Measurements from ENCODE around the gene CREB3. TPM values are rescaled to one million over a fixed set of nuclear protein-coding genes. Genes with fewer than 3 reads are reported as not detected.

Gene CREB3
- total RNA-seq, 1 donor from 2014 or later = 29.2 TPM

GRCh38 chr9:35700031-35700430 is 32.4 kb upstream of the CREB3 start:
- Mint-ChIP-seq H3K27ac (ENCODE audit: unreplicated experiment) (no peak overlapping the region), H3K27me3 (ENCODE audit: unreplicated experiment) (peaks cover 9% of the 10 kb centered on the region), H3K4me1 (ENCODE audit: unreplicated experiment) (no peaks in the 10 kb centered on the region), H3K36me3 (ENCODE audit: low read depth, unreplicated experiment) (peaks cover 41% of the 10 kb centered on the region), H3K9me3 (ENCODE audit: unreplicated experiment) (no peaks in the 10 kb centered on the region), H3K4me3 (ENCODE audit: unreplicated experiment) (no peak overlapping the region)
- TF ChIP-seq CTCF (IDR thresholded peaks at IDR 0.05; ENCODE audit: unreplicated experiment) = no peak
- no peak for DNase-seq (ENCODE audit: low spot score)

GRCh38 chr9:35700942-35701341 is 31.5 kb upstream of the CREB3 start:
- Mint-ChIP-seq H3K36me3 (ENCODE audit: low read depth, unreplicated experiment) (peaks cover 47% of the 10 kb centered on the region), H3K9me3 (ENCODE audit: unreplicated experiment) (no peaks in the 10 kb centered on the region), H3K4me1 (ENCODE audit: unreplicated experiment) (no peaks in the 10 kb centered on the region), H3K27ac (ENCODE audit: unreplicated experiment) (no peak overlapping the region), H3K27me3 (ENCODE audit: unreplicated experiment) (peaks cover 9% of the 10 kb centered on the region), H3K4me3 (ENCODE audit: unreplicated experiment) (no peak overlapping the region)
- no peak for TF ChIP-seq CTCF (IDR thresholded peaks at IDR 0.05; ENCODE audit: unreplicated experiment)
- DNase-seq (ENCODE audit: low spot score) = no peak

- Mint-ChIP-seq H3K4me1 (ENCODE audit: unreplicated experiment) (no peaks in the 10 kb centered on the region), H3K9me3 (ENCODE audit: unreplicated experiment) (no peaks in the 10 kb centered on the region), H3K36me3 (ENCODE audit: low read depth, unreplicated experiment) (peaks cover 48% of the 10 kb centered on the region), H3K4me3 (ENCODE audit: unreplicated experiment) (peak overlapping the region; percentile 69), H3K27me3 (ENCODE audit: unreplicated experiment) (peaks cover 9% of the 10 kb centered on the region), H3K27ac (ENCODE audit: unreplicated experiment) (peak overlapping the region; percentile 41)
- no peak for TF ChIP-seq CTCF (IDR thresholded peaks at IDR 0.05; ENCODE audit: unreplicated experiment)
- DNase-seq (ENCODE audit: low spot score) = no peak
Measured at GRCh38 chr9:35702696-35703095, 29.8 kb upstream of the CREB3 start.

- Mint-ChIP-seq H3K9me3 (ENCODE audit: unreplicated experiment) (no peaks in the 10 kb centered on the region), H3K4me3 (ENCODE audit: unreplicated experiment) (peak overlapping the region; percentile 70), H3K36me3 (ENCODE audit: low read depth, unreplicated experiment) (peaks cover 59% of the 10 kb centered on the region), H3K27me3 (ENCODE audit: unreplicated experiment) (peaks cover 8% of the 10 kb centered on the region), H3K4me1 (ENCODE audit: unreplicated experiment) (no peaks in the 10 kb centered on the region), H3K27ac (ENCODE audit: unreplicated experiment) (peak overlapping the region; percentile 30)
- no peak for DNase-seq (ENCODE audit: low spot score)
- TF ChIP-seq CTCF (IDR thresholded peaks at IDR 0.05; ENCODE audit: unreplicated experiment) = no peak
Measured at GRCh38 chr9:35703906-35704672, 28.4 kb upstream of the CREB3 start.

GRCh38 chr9:35705372-35705771 is 27.1 kb upstream of the CREB3 start:
- peaks cover 8% of the 10 kb centered on the region for H3K27me3 Mint-ChIP-seq (ENCODE audit: unreplicated experiment)
- no peaks in the 10 kb centered on the region for H3K4me1 Mint-ChIP-seq (ENCODE audit: unreplicated experiment)
- H3K9me3 Mint-ChIP-seq (ENCODE audit: unreplicated experiment) = no peaks in the 10 kb centered on the region
- no peak overlapping the region for H3K4me3 Mint-ChIP-seq (ENCODE audit: unreplicated experiment)
- peaks cover 65% of the 10 kb centered on the region for H3K36me3 Mint-ChIP-seq (ENCODE audit: low read depth, unreplicated experiment)
- no peak for TF ChIP-seq CTCF (IDR thresholded peaks at IDR 0.05; ENCODE audit: unreplicated experiment)
- no peak overlapping the region for H3K27ac Mint-ChIP-seq (ENCODE audit: unreplicated experiment)
- no peak for DNase-seq (ENCODE audit: low spot score)

Measured in endothelial cell (in vitro differentiated cells).